ENCODE data around the gene NBL1. TPM values are rescaled to one million over a fixed set of nuclear protein-coding genes. Genes with fewer than 3 reads are reported as not detected.

Gene NBL1
- total and polyA plus RNA-seq, 10 of the 15 experiments (the other 5 are each of a cell fraction or from before 2014, with no cell fraction given), result 0.13 to 2.4 (median 0.81) TPM; not detected in 1

DNA sequence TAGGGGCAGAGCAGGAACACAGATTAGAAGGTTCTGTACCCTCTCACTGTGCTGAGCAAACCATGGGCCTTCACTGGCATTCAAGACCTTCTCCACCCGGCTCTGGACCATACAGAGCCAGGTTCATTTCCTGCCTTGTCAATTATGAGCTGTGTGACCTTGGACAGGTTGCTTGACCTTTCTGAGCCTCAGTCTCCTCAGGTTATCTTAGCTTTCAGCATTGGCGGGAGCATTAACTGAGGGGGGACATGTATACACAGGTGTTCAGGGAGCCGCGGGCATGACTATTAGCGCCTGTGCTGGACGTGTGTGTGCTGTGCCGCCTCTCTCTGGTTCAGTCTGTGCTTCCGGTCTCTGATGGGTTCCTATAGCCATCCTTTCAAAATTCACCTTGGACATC, 52.7 kb downstream of the NBL1 start:
- Histone ChIP-seq H3K4me3 (no peak overlapping the region), H3K27me3 (replicated peaks in 1 of 2; ENCODE audit: control insufficient read depth in 2 of 2, insufficient read depth in 2 of 2, low read length in 1 of 2) (no peaks in the 10 kb centered on the region), H3K27ac (ENCODE audit: control insufficient read depth, insufficient read depth) (no peak overlapping the region), H3K36me3 (ENCODE audit: control insufficient read depth in 2 of 2, insufficient read depth in 2 of 2, low read length in 1 of 2) (peaks cover 0 to 6% of the 10 kb centered on the region in 2 experiments; a peak in 1 of 4 replicates), H3K4me2 (ENCODE audit: control insufficient read depth, insufficient read depth) (no peak overlapping the region), H4K20me1 (ENCODE audit: control insufficient read depth, insufficient read depth) (no peaks in the 10 kb centered on the region), H2AFZ (ENCODE audit: control insufficient read depth, low read depth, low read length) (no peak overlapping the region), H3K79me2 (ENCODE audit: control insufficient read depth, insufficient read depth, low read length) (no peaks in the 10 kb centered on the region), H3K9me3 (replicated peaks; ENCODE audit: control insufficient read depth, insufficient read depth, low read length) (no peaks in the 10 kb centered on the region; the same call in 2 of the 3 replicates), H3K4me1 (ENCODE audit: control insufficient read depth, insufficient read depth, low read length) (peaks cover 3% of the 10 kb centered on the region), H3K9ac (ENCODE audit: control insufficient read depth, insufficient read depth, low read length) (no peak overlapping the region)
- in situ Hi-C loops (cut with MboI) (no loop called here), intact Hi-C loops (cut with micrococcal nuclease; ENCODE audit: unreplicated experiment) (no loop called here)
- FAIRE-seq, result no peak
- no peak for ATAC-seq
- no TSS peak for BruUV-seq (replicated peaks)
- no peak for TF ChIP-seq POLR2A (IDR thresholded peaks at IDR 0.05; ENCODE audit: low read depth, low read length)
- TF ChIP-seq MXI1 (IDR thresholded peaks at IDR 0.05; ENCODE audit: low read depth, low read length), result no peak
- no peak for DNase-seq (ENCODE audit: low read depth, low spot score)
- POLR2A ChIA-PET, result interaction anchor here (0.6 kb wide), 1 partner anchor 23 kb away, joined by 3 read pairs; no protein-coding TSS in a partner anchor
- CTCF ChIA-PET, result interaction anchor here (0.7 to 2.1 kb wide), 5 partner anchors 9 to 35 kb away, joined by 3 to 19 read pairs (median 8); no protein-coding TSS in a partner anchor
- RAD21 ChIA-PET (ENCODE audit: unreplicated experiment), result interaction anchor here (2.1 kb wide), 1 partner anchor 14 kb away, joined by 7 read pairs; no protein-coding TSS in a partner anchor
- SMC1A ChIA-PET (ENCODE audit: uncharacterized antibody, unreplicated experiment), result no interaction called here
- WGBS (ENCODE audit: insufficient coverage, insufficient replicate concordance, low lambda C conversion rate, missing lambda C conversion rate), result 93% methylated on average over 8 of the region's 8 CpGs

DNA sequence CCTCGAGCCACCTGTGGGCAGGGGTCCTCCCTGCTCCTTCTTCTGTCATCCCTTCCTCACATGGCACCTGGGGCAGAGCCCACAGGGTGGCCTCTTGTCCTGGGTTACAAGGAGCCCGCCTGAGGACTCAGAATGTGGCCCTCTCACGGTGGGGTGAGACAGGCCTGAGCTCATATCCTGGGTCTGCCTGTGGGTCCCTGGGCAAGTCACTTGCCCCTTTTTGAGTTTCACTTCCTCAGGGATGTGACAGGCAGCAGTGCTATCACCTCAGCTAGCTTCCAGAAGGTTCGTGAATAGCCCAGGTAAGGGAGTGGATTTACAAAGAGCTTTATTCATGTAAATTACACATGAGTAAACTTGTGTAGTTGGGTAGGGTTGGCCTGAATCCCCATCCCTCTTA, 54.1 kb downstream of the NBL1 start:
- Histone ChIP-seq H3K27me3 (replicated peaks in 1 of 2; ENCODE audit: control insufficient read depth in 2 of 2, insufficient read depth in 2 of 2, low read length in 1 of 2) (no peaks in the 10 kb centered on the region), H2AFZ (ENCODE audit: control insufficient read depth, low read depth, low read length) (no peak overlapping the region), H3K9ac (ENCODE audit: control insufficient read depth, insufficient read depth, low read length) (no peak overlapping the region), H3K27ac (ENCODE audit: control insufficient read depth, insufficient read depth) (no peak overlapping the region), H3K4me3 (no peak overlapping the region), H3K4me1 (ENCODE audit: control insufficient read depth, insufficient read depth, low read length) (peaks cover 4% of the 10 kb centered on the region), H3K9me3 (replicated peaks; ENCODE audit: control insufficient read depth, insufficient read depth, low read length) (no peaks in the 10 kb centered on the region), H3K36me3 (ENCODE audit: control insufficient read depth in 2 of 2, insufficient read depth in 2 of 2, low read length in 1 of 2) (peaks cover 0 to 4% of the 10 kb centered on the region in 2 experiments; a peak in 1 of 4 replicates), H4K20me1 (ENCODE audit: control insufficient read depth, insufficient read depth) (no peaks in the 10 kb centered on the region), H3K4me2 (ENCODE audit: control insufficient read depth, insufficient read depth) (no peak overlapping the region), H3K79me2 (ENCODE audit: control insufficient read depth, insufficient read depth, low read length) (no peaks in the 10 kb centered on the region)
- BruUV-seq (replicated peaks), result no TSS peak
- peak; percentile 75 for FAIRE-seq
- in situ Hi-C loops (cut with MboI), result no loop called here
- SMC1A ChIA-PET (ENCODE audit: uncharacterized antibody, unreplicated experiment), result interaction anchor here (1.2 kb wide), 1 partner anchor 38 kb away, joined by 3 read pairs; no protein-coding TSS in a partner anchor
- 0 out of 2 replicates have a peak, but pooled peaks have one; percentile 16 for TF ChIP-seq IKZF1 (conservative IDR thresholded peaks at IDR 0.05)
- TF ChIP-seq SMAD5 (IDR thresholded peaks at IDR 0.05; ENCODE audit: low read depth), result no peak
- TF ChIP-seq, protein P1, sequence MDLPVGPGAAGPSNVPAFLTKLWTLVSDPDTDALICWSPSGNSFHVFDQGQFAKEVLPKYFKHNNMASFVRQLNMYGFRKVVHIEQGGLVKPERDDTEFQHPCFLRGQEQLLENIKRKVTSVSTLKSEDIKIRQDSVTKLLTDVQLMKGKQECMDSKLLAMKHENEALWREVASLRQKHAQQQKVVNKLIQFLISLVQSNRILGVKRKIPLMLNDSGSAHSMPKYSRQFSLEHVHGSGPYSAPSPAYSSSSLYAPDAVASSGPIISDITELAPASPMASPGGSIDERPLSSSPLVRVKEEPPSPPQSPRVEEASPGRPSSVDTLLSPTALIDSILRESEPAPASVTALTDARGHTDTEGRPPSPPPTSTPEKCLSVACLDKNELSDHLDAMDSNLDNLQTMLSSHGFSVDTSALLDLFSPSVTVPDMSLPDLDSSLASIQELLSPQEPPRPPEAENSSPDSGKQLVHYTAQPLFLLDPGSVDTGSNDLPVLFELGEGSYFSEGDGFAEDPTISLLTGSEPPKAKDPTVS (IDR thresholded peaks at IDR 0.05; ENCODE audit: low read depth, low read length), result peak; percentile 83; the same call in 1 of the 2 replicates
- peak; percentile 90 for TF ChIP-seq SPI1 (IDR thresholded peaks at IDR 0.05; ENCODE audit: borderline replicate concordance, insufficient read depth, low read depth, low read length)
- ATAC-seq, result peak; percentile 97
- intact Hi-C loops (cut with micrococcal nuclease; ENCODE audit: unreplicated experiment), result no loop called here
- RAD21 ChIA-PET (ENCODE audit: unreplicated experiment), result interaction anchor here (1.6 to 2.1 kb wide), 2 partner anchors 13 to 37 kb away, joined by 7 to 10 read pairs; no protein-coding TSS in a partner anchor
- 25% methylated on average over 4 of the region's 4 CpGs for WGBS (ENCODE audit: insufficient coverage, insufficient replicate concordance, low lambda C conversion rate, missing lambda C conversion rate)
- no peak for DNase-seq (ENCODE audit: low read depth, low spot score)
- POLR2A ChIA-PET, result no interaction called here
- CTCF ChIA-PET, result interaction anchor here (0.6 to 2.1 kb wide), 6 partner anchors 10 to 775 kb away, joined by 3 to 19 read pairs (median 4); no protein-coding TSS in a partner anchor

All from GM12878 (cell line).